Pancreas (tissue), 10 donors: ENCODE results near the gene RCAN1. TPM values are rescaled to one million over a fixed set of nuclear protein-coding genes. Genes with fewer than 3 reads are reported as not detected.

Source experiments
- ATAC-seq, 4 donors: fragments of 200-7000 bp; cut with Tn5 transposase; one replicate each; pipeline versions ENCODE4 v1.8.0 to v1.9.1; 2020; ENCODE audit warnings: mild to moderate bottlenecking in 4 of 4, moderate library complexity in 4 of 4
- DNase-seq, 6 donors: peaks; one replicate each; pipeline ENCODE4 v3.0.0-alpha.2; 2020
- FAIRE-seq: peaks from 2 replicates; lab custom pipeline; 2012; peaks lifted over from hg19 to GRCh38; lab: Jason Lieb, UNC
- H3K27ac ChIP-seq, 4 donors: fragments of 200-600 bp; sonication (generic); 1 replicate in 3 of 4; 2 replicates in 1 of 4; pipeline versions ENCODE4 v1.5.0 to v1.8.0; 2020
- H3K27me3 ChIP-seq, 4 donors: fragments of 200-600 bp; one replicate each; pipeline ENCODE4 v1.8.0; 2021
- H3K36me3 ChIP-seq, 3 donors: fragments of 200-600 bp; sonication (generic) in 1 of 3; one replicate each; pipeline versions ENCODE4 v1.5.0 to v1.8.0; 2020 to 2021
- H3K4me1 ChIP-seq, 3 donors: fragments of 200-600 bp; one replicate each; pipeline ENCODE4 v1.8.0; 2021
- H3K4me3 ChIP-seq, 4 donors: fragments of 200-600 bp; sonication (generic) in 2 of 4; one replicate each; pipeline versions ENCODE4 v1.5.0 to v1.8.0; 2020 to 2021
- H3K9me3 ChIP-seq, 4 donors: fragments of 200-600 bp; one replicate each; pipeline ENCODE4 v1.8.0; 2021
- WGBS, 2 donors: extraction: QIAGEN DNeasy Blood & Tissue Kit; methylation state at CpG; one replicate each; pipeline ENCODE4 v1.1.7; 2013; 5-methylcytosine and 5-hydroxymethylcytosine counted together
- intact Hi-C, 3 donors: fragments of 100-400 bp; cut with DNase I; formaldehyde crosslinking; loops; one replicate each; pipeline versions ENCODE4 v1.11.1 to v1.14.2; 2022
- polyA plus RNA-seq, 2 donors: library from polyadenylated mRNA; stranded (reverse); fragments of 200-250 nt; gene quantifications; one replicate each; pipeline ENCODE4 v1.2.3, GENCODE V29; 2013
- total RNA-seq, 6 donors: library from RNA; stranded (reverse); fragmentation: NEBNext Ultra II Directional in 4 of 6; extraction: Animal tissue kit (Norgen Biotek cat#: 25700) in 4 of 6; gene quantifications; one replicate each; pipeline versions ENCODE4 v1.2.1 to v1.2.4, GENCODE V29; 2021 to 2023
- TF ChIP-seq, protein P1 (sequence below), 4 donors: fragments of 200-600 bp; sonication (generic) in 3 of 4; IDR thresholded peaks; one replicate each; pipeline versions ENCODE4 v1.5.0 to v1.8.0; 2021; ENCODE audit warnings: antibody characterized with exemption in 4 of 4
- donor health status: healthy with polysubstance abuse.
- donor health status: DM: no; HTN: no; CAD: no; lungs with moderate emphysema.
- donor health status: DM: no; HTN: no; CAD: no.
- donor health status: control.
- donor health status: control.
- donor health status: Bipolar disorder and iron deficiency.
- donor health status: DM: yes; HTN: yes; CAD: no.
- donor health status: DM: no; HTN: no; CAD: no.
- donor health status: DM: no; HTN: no; CAD: no.
- donor health status: DM: yes; HTN: yes; CAD: no.

The RCAN1 gene
- total and polyA plus RNA-seq, 8 donors, result 9.5 to 19.7 (median 14.7) TPM

DNA sequence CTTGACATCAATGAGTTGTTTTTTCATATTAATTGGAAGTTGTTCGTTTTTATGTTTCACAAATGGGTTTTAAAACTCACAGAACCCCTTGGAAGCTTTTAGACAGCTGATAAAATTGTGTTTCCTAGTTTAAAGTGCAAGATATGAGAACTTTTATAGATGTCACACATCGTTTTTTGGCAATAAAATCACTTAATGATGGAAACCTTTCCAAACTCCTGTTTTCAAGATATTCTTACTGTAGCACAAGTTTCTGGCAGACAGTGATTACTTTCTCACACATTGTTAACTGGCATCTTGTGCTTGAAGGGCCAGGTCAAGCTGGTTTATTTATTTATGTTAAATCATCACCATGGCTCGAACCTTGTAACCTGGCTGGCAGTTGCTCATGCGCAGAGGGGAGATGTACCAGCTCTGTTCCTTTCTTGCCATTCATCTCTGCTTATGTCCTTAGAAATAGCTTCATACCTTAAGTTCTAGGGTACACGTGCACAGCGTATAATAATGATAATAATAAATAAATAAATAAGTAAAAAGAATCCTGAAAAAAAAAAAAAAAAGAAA is 10.2 kb upstream of the RCAN1 start:
- no peaks in the 10 kb centered on the region for H3K9me3 ChIP-seq
- TF ChIP-seq, protein P1, sequence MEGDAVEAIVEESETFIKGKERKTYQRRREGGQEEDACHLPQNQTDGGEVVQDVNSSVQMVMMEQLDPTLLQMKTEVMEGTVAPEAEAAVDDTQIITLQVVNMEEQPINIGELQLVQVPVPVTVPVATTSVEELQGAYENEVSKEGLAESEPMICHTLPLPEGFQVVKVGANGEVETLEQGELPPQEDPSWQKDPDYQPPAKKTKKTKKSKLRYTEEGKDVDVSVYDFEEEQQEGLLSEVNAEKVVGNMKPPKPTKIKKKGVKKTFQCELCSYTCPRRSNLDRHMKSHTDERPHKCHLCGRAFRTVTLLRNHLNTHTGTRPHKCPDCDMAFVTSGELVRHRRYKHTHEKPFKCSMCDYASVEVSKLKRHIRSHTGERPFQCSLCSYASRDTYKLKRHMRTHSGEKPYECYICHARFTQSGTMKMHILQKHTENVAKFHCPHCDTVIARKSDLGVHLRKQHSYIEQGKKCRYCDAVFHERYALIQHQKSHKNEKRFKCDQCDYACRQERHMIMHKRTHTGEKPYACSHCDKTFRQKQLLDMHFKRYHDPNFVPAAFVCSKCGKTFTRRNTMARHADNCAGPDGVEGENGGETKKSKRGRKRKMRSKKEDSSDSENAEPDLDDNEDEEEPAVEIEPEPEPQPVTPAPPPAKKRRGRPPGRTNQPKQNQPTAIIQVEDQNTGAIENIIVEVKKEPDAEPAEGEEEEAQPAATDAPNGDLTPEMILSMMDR (IDR thresholded peaks at IDR 0.05), result no peak
- no peaks in the 10 kb centered on the region for H3K36me3 ChIP-seq
- WGBS, 2 donors, result 46 to 47% methylated on average over 6 of the region's 6 CpGs
- H3K4me1 ChIP-seq, result no peaks in the 10 kb centered on the region
- DNase-seq (no peak), ATAC-seq (no peak), FAIRE-seq (no peak)
- no peak overlapping the region for H3K4me3 ChIP-seq
- H3K27ac ChIP-seq, result no peak overlapping the region
- no peaks in the 10 kb centered on the region for H3K27me3 ChIP-seq
- intact Hi-C loops, result no loop called here

DNA sequence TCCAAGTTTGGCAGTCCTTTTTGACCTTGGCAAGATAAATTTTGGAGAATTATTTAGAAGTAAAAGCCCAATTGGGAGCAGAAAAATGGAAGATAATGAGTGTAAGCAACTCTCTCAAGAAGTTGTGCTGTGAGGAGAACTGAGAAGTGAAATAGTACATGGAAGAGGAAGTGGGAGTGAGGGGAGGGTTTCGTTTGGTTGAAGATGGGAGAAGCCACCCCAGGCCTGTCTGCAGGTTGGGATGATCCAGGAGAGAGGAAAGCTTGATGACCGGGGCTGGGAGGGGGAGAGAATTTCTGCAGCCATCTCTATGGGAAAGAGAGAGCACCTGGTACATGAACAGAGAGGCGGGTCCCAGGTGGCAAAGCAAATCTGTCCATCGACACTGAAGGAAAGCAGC is 8.6 kb upstream of the RCAN1 start:
- Histone ChIP-seq H3K9me3 (no peaks in the 10 kb centered on the region), H3K4me1 (no peaks in the 10 kb centered on the region), H3K4me3 (no peak overlapping the region), H3K36me3 (no peaks in the 10 kb centered on the region), H3K27ac (no peak overlapping the region), H3K27me3 (no peaks in the 10 kb centered on the region)
- 62 to 73% methylated on average over 4 of the region's 4 CpGs for WGBS, 2 donors
- TF ChIP-seq, protein P1 (IDR thresholded peaks at IDR 0.05), result no peak
- DNase-seq, result no peak
- ATAC-seq, result no peak
- intact Hi-C loops, result no loop called here
- no peak for FAIRE-seq

DNA sequence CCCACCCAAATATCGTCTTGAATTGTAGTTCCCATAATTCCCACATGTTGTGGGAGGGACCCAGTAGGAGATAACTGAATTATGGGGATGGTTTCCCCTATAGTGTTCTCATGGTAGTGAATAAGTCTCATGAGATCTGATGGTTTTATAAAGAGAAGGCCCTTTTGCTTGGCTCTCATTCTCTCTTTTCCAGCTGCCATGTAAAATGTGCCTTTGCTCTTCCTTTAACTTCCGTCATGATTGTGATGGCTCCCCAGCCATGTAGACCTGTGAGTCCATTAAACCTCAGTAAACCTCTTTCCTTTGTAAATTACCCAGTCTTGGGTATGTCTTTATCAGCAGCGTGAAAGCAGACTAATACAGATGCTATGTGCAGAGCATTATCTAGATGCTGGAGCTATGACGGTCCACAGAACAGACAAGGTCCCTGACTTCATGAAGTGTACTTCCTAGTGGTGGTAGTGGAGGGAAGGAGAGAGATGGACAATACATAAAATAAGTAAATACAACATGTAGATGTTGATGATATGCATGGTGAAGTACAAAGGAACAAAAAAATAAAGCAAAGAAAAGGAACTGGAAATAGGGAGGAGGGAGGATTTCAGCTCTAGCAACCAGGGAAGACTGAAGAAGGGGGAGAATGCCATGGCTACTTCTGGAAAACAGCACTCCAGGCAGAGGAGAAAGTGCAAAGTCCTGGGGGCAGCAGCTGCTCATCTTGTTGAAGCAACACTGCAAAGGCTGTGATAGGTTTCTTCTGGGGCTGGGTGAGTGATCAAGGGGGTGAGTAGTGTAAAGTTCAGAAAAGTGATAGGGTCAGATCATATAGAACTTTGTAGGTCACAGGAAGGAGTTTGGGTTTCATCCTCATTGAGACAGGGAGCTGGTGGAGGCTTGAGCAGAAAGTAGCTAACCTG is 6.8 kb upstream of the RCAN1 start:
- Histone ChIP-seq H3K4me1 (no peaks in the 10 kb centered on the region), H3K9me3 (no peaks in the 10 kb centered on the region), H3K27ac (no peak overlapping the region), H3K36me3 (no peaks in the 10 kb centered on the region), H3K27me3 (no peaks in the 10 kb centered on the region), H3K4me3 (no peak overlapping the region)
- DNase-seq (no peak), ATAC-seq (no peak), FAIRE-seq (no peak)
- intact Hi-C loops, result no loop called here
- TF ChIP-seq, protein P1 (IDR thresholded peaks at IDR 0.05), result no peak
- 67 to 75% methylated on average over 4 of the region's 4 CpGs for WGBS, 2 donors

DNA sequence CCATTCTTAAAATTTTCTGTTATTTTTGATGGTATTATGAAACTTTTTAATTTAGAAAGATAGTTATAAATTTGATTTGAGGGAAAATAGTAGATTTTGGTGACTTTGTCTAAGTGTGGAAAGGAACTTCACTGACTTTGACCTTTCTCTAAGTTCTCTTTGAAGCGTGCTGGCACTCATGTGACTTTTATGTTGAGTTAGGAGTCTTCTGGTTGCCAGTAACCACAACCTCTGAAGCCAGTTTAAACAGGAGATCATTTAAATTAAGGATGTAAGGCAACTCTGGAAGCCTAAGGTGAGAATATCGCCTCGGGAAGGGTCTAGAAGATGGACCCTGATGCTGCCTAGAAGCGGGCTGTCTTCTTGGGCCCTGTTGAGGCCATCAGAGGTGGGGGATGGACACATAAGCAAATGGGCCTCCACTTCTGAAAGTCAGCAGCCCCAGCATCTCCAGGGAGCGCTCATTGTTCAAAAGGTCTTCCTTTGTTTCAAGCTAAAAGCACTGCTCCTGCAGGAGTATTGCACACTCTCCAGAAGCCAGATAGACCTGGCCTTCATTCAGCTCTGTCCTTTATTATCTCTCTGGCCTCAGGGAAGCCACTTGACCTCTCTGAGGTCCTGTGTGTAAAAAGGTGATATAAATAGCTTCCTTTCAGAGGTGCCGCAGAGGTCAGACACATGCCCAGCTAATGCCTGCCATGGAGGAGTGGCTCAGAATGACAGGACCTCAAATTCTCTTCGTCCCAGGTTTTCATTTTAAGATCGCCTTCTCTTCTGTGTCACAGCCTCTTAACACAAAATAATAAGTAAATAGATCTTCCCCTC is 5.1 kb upstream of the RCAN1 start:
- DNase-seq (no peak), ATAC-seq (no peak), FAIRE-seq (no peak)
- Histone ChIP-seq H3K4me1 (peaks cover 0 to 5% (median 0%) of the 10 kb centered on the region in 3 donors), H3K4me3 (no peak overlapping the region), H3K9me3 (no peaks in the 10 kb centered on the region), H3K36me3 (no peaks in the 10 kb centered on the region), H3K27me3 (no peaks in the 10 kb centered on the region), H3K27ac (no peak overlapping the region)
- intact Hi-C loops, result no loop called here
- 74 to 82% methylated on average over 8 of the region's 8 CpGs for WGBS, 2 donors
- TF ChIP-seq, protein P1 (IDR thresholded peaks at IDR 0.05), result no peak
